ENCODE data around the gene PEX11A. TPM values are rescaled to one million over a fixed set of nuclear protein-coding genes. Genes with fewer than 3 reads are reported as not detected.

PEX11A gene
- total RNA-seq, 1 experiment from 2014 or later = 1.3 TPM

- no peak overlapping the region for H3K4me2 ChIP-seq (ENCODE audit: insufficient read depth, insufficient read length, low read length)
- no peaks in the 10 kb centered on the region for H4K20me1 ChIP-seq (ENCODE audit: control insufficient read depth, insufficient read depth, insufficient read length)
- H3K9ac ChIP-seq (ENCODE audit: extremely low read depth, insufficient read length, low read length) = no peak overlapping the region
- H2BK120ac ChIP-seq (ENCODE audit: low read depth, low read length, poor library complexity, severe bottlenecking) = no peak overlapping the region
- no peak overlapping the region for H2AFZ ChIP-seq (ENCODE audit: low read length)
- no peak overlapping the region for H3K14ac ChIP-seq (ENCODE audit: insufficient read depth, low read length)
- no peaks in the 10 kb centered on the region for H3K79me1 ChIP-seq (ENCODE audit: insufficient read depth, low read depth, low read length, poor library complexity, severe bottlenecking)
- Mint-ChIP-seq H3K36me3 (ENCODE audit: insufficient read depth in 1 of 3, low read depth in 3 of 3) (no peaks in the 10 kb centered on the region), H3K4me1 (no peaks in the 10 kb centered on the region), H3K27ac (no peak overlapping the region), H3K9me3 (no peaks in the 10 kb centered on the region), H3K4me3 (no peak overlapping the region), H3K27me3 (ENCODE audit: low read depth) (peaks cover 2% of the 10 kb centered on the region; the same call in 1 of the 2 replicates)
- H3K9me3 ChIP-seq (ENCODE audit: control insufficient read depth, low read depth, low read length) = no peaks in the 10 kb centered on the region
- no peak overlapping the region for H4K5ac ChIP-seq (ENCODE audit: insufficient read length, low read depth, low read length)
- H3K23me2 ChIP-seq (ENCODE audit: insufficient read length, low read depth, low read length, poor library complexity, severe bottlenecking) = no peaks in the 10 kb centered on the region
- H2AK5ac ChIP-seq (ENCODE audit: insufficient read length, low read length) = no peak overlapping the region
- WGBS (ENCODE audit: extremely low coverage, insufficient read length, low lambda C conversion rate) = no CpG with 5 or more reads among the region's 2 CpGs
- H3K18ac ChIP-seq (ENCODE audit: insufficient read length, low read depth, low read length) = no peak overlapping the region
- H3K56ac ChIP-seq (ENCODE audit: insufficient read length, low read depth, low read length) = no peak overlapping the region
- H3K4me1 ChIP-seq (ENCODE audit: insufficient read depth, low read length) = no peaks in the 10 kb centered on the region; the same call in 1 of the 2 replicates
- no peak overlapping the region for H2BK20ac ChIP-seq (ENCODE audit: low read depth, low read length, poor library complexity, severe bottlenecking)
- H3K79me2 ChIP-seq (ENCODE audit: insufficient read depth, low read length) = no peaks in the 10 kb centered on the region
- H4K8ac ChIP-seq (replicated peaks; ENCODE audit: insufficient read length, low read depth, low read length) = no peak overlapping the region
- no peak for DNase-seq
- H2BK15ac ChIP-seq (ENCODE audit: low read depth, low read length) = no peak overlapping the region
- no peaks in the 10 kb centered on the region for H3K27me3 ChIP-seq (ENCODE audit: insufficient read depth, low read length)
- no peak overlapping the region for H4K91ac ChIP-seq (ENCODE audit: insufficient read length, low read depth, low read length)
- no peak overlapping the region for H3K4ac ChIP-seq (ENCODE audit: low read depth, low read length)
- TF ChIP-seq CTCF (conservative IDR thresholded peaks at IDR 0.05) = no peak
- H2BK12ac ChIP-seq (ENCODE audit: insufficient read length, low read depth, low read length) = no peak overlapping the region
- no peak overlapping the region for H2BK5ac ChIP-seq (ENCODE audit: insufficient read length, low read length)
- no peak overlapping the region for H3K23ac ChIP-seq (ENCODE audit: insufficient read length, low read depth, low read length)
- H3K27ac ChIP-seq (ENCODE audit: insufficient read length, low read depth, low read length) = no peak overlapping the region
- H3T11ph ChIP-seq (ENCODE audit: low read length) = no peak overlapping the region
These were observed 24.2 kb upstream of the PEX11A start for GRCh38 chr15:89714775-89715174.

All from H9 (cell line).